ENCODE measurements around the gene KCNJ18.
"Not testable (repeated sequence)": the region's sequence is repeated elsewhere in the genome, so short reads cannot be mapped to it uniquely, and the experiment has no call there.

DNA sequence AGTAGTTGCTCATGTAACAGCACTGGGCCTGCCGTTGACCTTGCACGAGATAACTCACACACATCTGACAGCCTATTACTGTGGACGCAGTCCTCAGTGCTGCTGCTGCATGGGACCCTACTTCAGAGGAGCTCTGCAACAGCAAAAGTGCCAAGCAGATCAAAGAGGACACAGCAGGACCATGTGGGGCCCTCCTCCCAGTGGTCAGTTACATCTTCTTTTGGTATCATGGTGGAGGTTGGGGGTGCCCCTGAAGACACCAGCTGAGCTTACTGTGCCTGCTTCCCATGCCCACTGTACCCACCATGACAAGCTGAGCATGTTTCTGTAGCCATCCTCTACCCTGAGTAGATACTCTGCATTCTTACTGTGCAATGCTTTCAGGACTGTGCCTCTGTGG lies 41.6 kb downstream of the KCNJ18 start:
- TF ChIP-seq, protein P1, sequence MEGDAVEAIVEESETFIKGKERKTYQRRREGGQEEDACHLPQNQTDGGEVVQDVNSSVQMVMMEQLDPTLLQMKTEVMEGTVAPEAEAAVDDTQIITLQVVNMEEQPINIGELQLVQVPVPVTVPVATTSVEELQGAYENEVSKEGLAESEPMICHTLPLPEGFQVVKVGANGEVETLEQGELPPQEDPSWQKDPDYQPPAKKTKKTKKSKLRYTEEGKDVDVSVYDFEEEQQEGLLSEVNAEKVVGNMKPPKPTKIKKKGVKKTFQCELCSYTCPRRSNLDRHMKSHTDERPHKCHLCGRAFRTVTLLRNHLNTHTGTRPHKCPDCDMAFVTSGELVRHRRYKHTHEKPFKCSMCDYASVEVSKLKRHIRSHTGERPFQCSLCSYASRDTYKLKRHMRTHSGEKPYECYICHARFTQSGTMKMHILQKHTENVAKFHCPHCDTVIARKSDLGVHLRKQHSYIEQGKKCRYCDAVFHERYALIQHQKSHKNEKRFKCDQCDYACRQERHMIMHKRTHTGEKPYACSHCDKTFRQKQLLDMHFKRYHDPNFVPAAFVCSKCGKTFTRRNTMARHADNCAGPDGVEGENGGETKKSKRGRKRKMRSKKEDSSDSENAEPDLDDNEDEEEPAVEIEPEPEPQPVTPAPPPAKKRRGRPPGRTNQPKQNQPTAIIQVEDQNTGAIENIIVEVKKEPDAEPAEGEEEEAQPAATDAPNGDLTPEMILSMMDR (IDR thresholded peaks at IDR 0.05 in 4 of 5, conservative IDR thresholded peaks at IDR 0.05 in 1 of 5): not testable (repeated sequence)
- TF ChIP-seq POLR2A (IDR thresholded peaks at IDR 0.05): not testable (repeated sequence)

Measured in gastrocnemius medialis (tissue), 4 donors.